ENCODE measurements around the gene AP4E1.

DNA sequence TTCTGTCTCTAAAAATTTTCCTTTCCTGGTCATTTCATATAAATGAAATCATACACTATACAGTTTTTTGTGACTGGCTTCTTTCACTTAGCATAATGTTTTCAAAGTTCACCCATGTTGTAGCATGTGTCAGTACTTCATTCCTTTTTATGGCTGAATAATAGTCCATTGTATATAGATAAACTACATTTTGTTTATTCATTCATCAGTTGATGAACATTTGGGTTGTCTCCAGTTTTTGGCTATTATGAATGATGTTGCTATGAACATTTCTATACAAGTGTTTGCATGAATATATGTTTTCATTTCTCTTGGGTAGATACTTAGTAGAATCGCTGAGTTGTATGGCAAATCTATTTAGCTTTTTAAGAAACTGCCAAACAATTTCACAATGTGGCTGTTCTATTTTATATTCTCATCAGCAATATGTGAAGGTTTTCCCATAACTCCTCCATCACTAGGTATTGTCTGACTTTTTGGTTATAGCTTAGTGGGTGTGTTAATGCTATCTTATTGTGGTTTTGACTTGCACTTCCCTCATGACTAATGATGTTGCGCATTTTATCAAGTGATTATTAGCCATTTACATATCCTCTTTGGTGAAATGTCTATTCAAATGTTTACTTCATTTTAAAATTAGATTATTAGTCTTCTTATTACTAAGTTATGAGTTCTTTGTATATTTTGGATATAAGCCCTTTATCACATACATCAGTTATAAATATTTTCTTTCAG is 21.7 kb upstream of the AP4E1 start:
- TF ChIP-seq YY1 (IDR thresholded peaks at IDR 0.05; ENCODE audit: insufficient read depth, insufficient read length) (no peak), ZNF274 (IDR thresholded peaks at IDR 0.05; ENCODE audit: low read depth, low read length) (no peak)
